Sigmoid colon (tissue), 7 donors: ENCODE measurements around the gene LDB2. TPM values are rescaled to one million over a fixed set of nuclear protein-coding genes. Genes with fewer than 3 reads are reported as not detected.

ENCODE experiments used
- DNase-seq: peaks from one replicate; pipeline ENCODE4 v3.0.0-alpha.2; 2019
- H3K27ac ChIP-seq, 4 donors: fragments of 200-600 bp; sonication (generic); one replicate each; pipeline ENCODE4 v1.5.1; 2016 to 2019; ENCODE audit warnings: mild to moderate bottlenecking in 1 of 4
- H3K27me3 ChIP-seq, 3 donors: fragments of 200-600 bp; sonication (generic); one replicate each; pipeline ENCODE4 v1.5.1; 2019; ENCODE audit warnings: mild to moderate bottlenecking in 1 of 3
- H3K36me3 ChIP-seq, 4 donors: fragments of 200-600 bp; sonication (generic); one replicate each; pipeline ENCODE4 v1.5.1; 2016 to 2019
- H3K4me1 ChIP-seq, 4 donors: fragments of 200-600 bp; sonication (generic); one replicate each; pipeline ENCODE4 v1.5.1; 2017 to 2019
- H3K4me3 ChIP-seq, 4 donors: fragments of 200-600 bp; sonication (generic); one replicate each; pipeline ENCODE4 v1.5.1; 2017 to 2019; ENCODE audit warnings: mild to moderate bottlenecking in 2 of 4, moderate library complexity in 1 of 4
- H3K9me3 ChIP-seq, 4 donors: fragments of 200-600 bp in 3 of 4; sonication (generic) in 3 of 4; one replicate each; pipeline versions ENCODE4 v1.5.1 to v1.6.1; 2013 to 2019
- EP300 ChIP-seq, 4 donors: sonication (generic); formaldehyde crosslinking; IDR thresholded peaks; one replicate each; pipeline ENCODE4 v1.6.1; 2017; ENCODE audit warnings: antibody characterized with exemption in 4 of 4
- POLR2A ChIP-seq, 2 donors: fragments of 450-650 bp; IDR thresholded peaks; one replicate each; pipeline ENCODE4 v1.6.1; 2016; ENCODE audit warnings: antibody characterized with exemption in 2 of 2, mild to moderate bottlenecking in 2 of 2, moderate library complexity in 2 of 2
- POLR2AphosphoS5 ChIP-seq, 4 donors: sonication (generic); formaldehyde crosslinking; IDR thresholded peaks; one replicate each; pipeline ENCODE4 v1.6.1; 2017; ENCODE audit warnings: antibody characterized with exemption in 4 of 4
- WGBS, 2 donors: extraction: QIAGEN DNeasy Blood & Tissue Kit; methylation state at CpG; one replicate each; pipeline ENCODE4 v1.1.7; 2013; 5-methylcytosine and 5-hydroxymethylcytosine counted together
- intact Hi-C: fragments of 100-400 bp; cut with DNase I; formaldehyde crosslinking; loops from one replicate; pipeline ENCODE4 v1.15.1; 2023
- polyA plus RNA-seq, 3 donors: library from polyadenylated mRNA; stranded (reverse); fragments of 200-250 nt; gene quantifications; one replicate each; pipeline ENCODE4 v1.2.3, GENCODE V29; 2013
- total RNA-seq, 4 donors: library from RNA; depleted of rRNA; stranded (reverse); fragments of >200 nt; gene quantifications; one replicate each; pipeline ENCODE4 v1.1.0, GENCODE V29; 2016
- TF ChIP-seq, protein P1 (sequence below), 4 experiments: fragments of 450-650 bp in 3 of 4; fragments of 200-600 bp in 1 of 4; IDR thresholded peaks; one replicate each; pipeline ENCODE4 v1.5.1; 2016 to 2019; ENCODE audit warnings: antibody characterized with exemption in 4 of 4, mild to moderate bottlenecking in 3 of 4, moderate library complexity in 2 of 4
- donor health status: healthy with polysubstance abuse.
- donor health status: Bipolar disorder and iron deficiency.
- donor health status: healthy.

Gene LDB2
- total and polyA plus RNA-seq, 7 donors = 2.1 to 28.5 (median 18.3) TPM

DNA sequence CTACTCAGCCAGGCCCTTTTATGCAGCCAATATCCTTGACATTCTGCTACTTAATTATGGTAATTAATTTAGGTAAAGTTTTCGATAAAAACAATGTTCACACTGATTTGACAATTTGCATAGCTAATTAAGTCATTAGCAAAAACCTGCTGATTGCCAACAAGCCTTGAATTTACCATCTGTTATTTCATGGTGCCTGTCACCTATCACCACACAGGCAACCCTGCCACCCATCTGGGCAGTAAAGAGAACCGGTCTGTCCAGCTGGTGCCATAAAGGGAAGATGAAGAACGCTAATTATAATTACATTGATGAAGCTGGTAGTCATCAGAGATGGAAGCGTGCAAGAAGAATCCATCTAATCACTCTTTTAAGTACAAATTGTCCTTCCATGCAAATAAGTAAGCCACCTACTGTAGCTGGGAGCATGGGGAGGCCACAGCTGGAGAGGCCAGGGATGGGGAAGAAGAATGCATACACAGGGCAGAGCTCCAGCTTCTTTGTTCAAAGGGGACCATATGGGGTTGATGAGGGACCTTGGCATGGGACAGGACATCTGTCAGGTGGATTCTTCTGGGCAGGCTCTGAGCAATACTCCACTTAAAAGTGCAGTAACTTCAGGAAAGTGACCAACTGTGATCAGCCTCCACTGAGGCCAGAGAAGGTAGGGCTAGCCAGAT, 394.9 kb downstream of the LDB2 start:
- Histone ChIP-seq H3K36me3 (no peaks in the 10 kb centered on the region), H3K4me1 (no peaks in the 10 kb centered on the region), H3K27me3 (no peaks in the 10 kb centered on the region), H3K9me3 (peaks cover 0 to 4% (median 1%) of the 10 kb centered on the region in 4 donors), H3K27ac (no peak overlapping the region), H3K4me3 (no peak overlapping the region)
- intact Hi-C loops = no loop called here
- DNase-seq = no peak
- WGBS, 2 donors = 85 to 89% methylated on average over 4 of the region's 4 CpGs
- no peak for TF ChIP-seq EP300 (IDR thresholded peaks at IDR 0.05)
- no peak for TF ChIP-seq POLR2AphosphoS5 (IDR thresholded peaks at IDR 0.05)
- TF ChIP-seq, protein P1, sequence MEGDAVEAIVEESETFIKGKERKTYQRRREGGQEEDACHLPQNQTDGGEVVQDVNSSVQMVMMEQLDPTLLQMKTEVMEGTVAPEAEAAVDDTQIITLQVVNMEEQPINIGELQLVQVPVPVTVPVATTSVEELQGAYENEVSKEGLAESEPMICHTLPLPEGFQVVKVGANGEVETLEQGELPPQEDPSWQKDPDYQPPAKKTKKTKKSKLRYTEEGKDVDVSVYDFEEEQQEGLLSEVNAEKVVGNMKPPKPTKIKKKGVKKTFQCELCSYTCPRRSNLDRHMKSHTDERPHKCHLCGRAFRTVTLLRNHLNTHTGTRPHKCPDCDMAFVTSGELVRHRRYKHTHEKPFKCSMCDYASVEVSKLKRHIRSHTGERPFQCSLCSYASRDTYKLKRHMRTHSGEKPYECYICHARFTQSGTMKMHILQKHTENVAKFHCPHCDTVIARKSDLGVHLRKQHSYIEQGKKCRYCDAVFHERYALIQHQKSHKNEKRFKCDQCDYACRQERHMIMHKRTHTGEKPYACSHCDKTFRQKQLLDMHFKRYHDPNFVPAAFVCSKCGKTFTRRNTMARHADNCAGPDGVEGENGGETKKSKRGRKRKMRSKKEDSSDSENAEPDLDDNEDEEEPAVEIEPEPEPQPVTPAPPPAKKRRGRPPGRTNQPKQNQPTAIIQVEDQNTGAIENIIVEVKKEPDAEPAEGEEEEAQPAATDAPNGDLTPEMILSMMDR (IDR thresholded peaks at IDR 0.05) = no peak
- no peak for TF ChIP-seq POLR2A (IDR thresholded peaks at IDR 0.05)

DNA sequence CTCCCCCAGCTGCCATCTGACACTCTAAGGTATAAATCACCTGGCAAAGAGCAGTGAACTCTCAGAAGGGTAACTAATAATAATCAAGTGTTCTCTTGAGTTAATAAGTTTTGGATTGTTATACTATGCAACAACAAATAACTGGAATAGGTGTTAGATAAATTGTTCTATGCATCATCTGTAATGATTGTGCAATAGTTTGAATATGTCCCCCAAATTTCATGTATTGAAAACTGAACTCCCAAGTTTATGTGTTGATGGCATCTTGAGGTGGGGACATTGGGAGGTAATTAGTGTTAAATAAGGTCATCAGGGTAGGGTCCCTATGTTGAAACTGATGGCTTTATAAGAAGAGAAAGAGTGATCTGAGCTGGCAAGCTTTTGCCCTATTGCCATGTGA, 399.5 kb downstream of the LDB2 start:
- DNase-seq = no peak
- intact Hi-C loops = no loop called here
- Histone ChIP-seq H3K4me1 (no peaks in the 10 kb centered on the region), H3K36me3 (no peaks in the 10 kb centered on the region), H3K27ac (no peak overlapping the region), H3K27me3 (no peaks in the 10 kb centered on the region), H3K4me3 (no peak overlapping the region), H3K9me3 (peaks cover 0 to 4% (median 1%) of the 10 kb centered on the region in 4 donors)
- no peak for TF ChIP-seq POLR2AphosphoS5 (IDR thresholded peaks at IDR 0.05)
- TF ChIP-seq, protein P1 (IDR thresholded peaks at IDR 0.05) = no peak
- no peak for TF ChIP-seq EP300 (IDR thresholded peaks at IDR 0.05)
- no peak for TF ChIP-seq POLR2A (IDR thresholded peaks at IDR 0.05)

DNA sequence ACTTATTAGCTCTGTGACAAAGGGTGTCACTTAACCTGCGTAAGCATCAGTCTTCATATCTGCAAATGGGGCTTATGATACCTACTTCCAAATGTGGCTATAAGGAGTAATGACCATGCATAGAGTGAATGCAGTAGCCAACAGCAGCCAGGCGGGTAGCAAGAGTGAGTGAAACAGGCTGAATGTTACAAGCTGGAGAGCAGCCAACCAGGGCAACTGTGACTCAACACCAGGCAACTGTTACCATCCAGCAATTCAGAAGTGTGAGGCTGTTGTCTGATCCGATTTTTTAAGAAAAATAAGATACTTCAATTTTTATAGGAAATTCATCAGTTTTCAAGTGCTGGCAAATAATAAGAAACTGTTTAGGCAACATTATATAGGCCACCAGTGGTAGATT, 401.9 kb downstream of the LDB2 start:
- no peak for DNase-seq
- no peaks in the 10 kb centered on the region for H3K4me1 ChIP-seq
- peaks cover 0 to 4% (median 1%) of the 10 kb centered on the region in 4 donors for H3K9me3 ChIP-seq
- WGBS, 2 donors = 72 to 86% methylated on average over 3 of the region's 3 CpGs
- no peaks in the 10 kb centered on the region for H3K27me3 ChIP-seq
- H3K4me3 ChIP-seq = no peak overlapping the region
- TF ChIP-seq EP300 (IDR thresholded peaks at IDR 0.05) = no peak
- TF ChIP-seq POLR2AphosphoS5 (IDR thresholded peaks at IDR 0.05) = no peak
- no peak for TF ChIP-seq POLR2A (IDR thresholded peaks at IDR 0.05)
- TF ChIP-seq, protein P1 (IDR thresholded peaks at IDR 0.05) = no peak
- no peak overlapping the region for H3K27ac ChIP-seq
- no peaks in the 10 kb centered on the region for H3K36me3 ChIP-seq
- intact Hi-C loops = no loop called here

DNA sequence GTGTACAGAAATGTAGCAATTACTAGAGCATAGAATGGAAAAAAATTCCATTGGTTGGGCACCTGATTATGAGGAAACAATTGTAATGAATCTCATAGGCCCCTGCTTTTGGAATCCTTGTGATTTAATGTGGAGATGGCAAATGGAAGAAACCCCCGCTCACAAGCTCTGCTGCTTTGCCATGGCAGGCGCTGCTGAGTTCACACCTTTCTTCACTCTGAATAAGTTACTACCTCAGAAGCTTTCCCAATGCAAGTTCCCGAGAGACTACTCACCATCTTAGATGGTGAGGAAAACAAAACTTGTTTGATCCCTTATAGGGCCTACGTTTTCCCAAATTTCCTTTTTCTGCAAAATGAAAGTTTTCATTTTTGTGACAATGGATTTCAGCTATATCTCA, 405.6 kb downstream of the LDB2 start:
- Histone ChIP-seq H3K27ac (no peak overlapping the region), H3K27me3 (no peaks in the 10 kb centered on the region), H3K9me3 (no peaks in the 10 kb centered on the region), H3K4me1 (no peaks in the 10 kb centered on the region), H3K36me3 (no peaks in the 10 kb centered on the region), H3K4me3 (no peak overlapping the region)
- no peak for DNase-seq
- no peak for TF ChIP-seq EP300 (IDR thresholded peaks at IDR 0.05)
- TF ChIP-seq POLR2AphosphoS5 (IDR thresholded peaks at IDR 0.05) = no peak
- TF ChIP-seq POLR2A (IDR thresholded peaks at IDR 0.05) = no peak
- TF ChIP-seq, protein P1 (IDR thresholded peaks at IDR 0.05) = no peak
- WGBS, 2 donors = 78 to 83% methylated on average over 4 of the region's 4 CpGs
- intact Hi-C loops = no loop called here

DNA sequence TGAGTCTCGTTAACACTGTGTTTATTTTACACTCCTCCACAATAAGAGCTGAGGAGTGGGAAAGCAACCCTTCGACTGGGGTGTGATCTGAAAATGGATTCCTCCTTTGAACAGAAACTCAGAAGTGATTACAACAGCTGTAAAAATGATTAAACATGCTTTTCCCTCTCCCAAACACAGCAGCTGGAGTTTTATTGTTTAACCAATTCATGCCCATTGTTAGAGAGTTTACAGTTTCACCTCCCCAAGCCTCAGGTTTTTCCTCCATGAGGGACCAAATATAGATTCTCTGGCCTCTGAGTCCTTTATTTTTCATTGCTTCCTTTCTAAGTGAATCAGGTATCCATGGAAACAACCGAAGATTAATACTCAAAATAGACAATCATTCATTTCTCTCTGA, 409.2 kb downstream of the LDB2 start:
- no peaks in the 10 kb centered on the region for H3K9me3 ChIP-seq
- WGBS, 2 donors = 27 to 48% methylated on average over 3 of the region's 3 CpGs
- no peak for TF ChIP-seq POLR2A (IDR thresholded peaks at IDR 0.05)
- TF ChIP-seq EP300 (IDR thresholded peaks at IDR 0.05) = no peak
- no peak for TF ChIP-seq POLR2AphosphoS5 (IDR thresholded peaks at IDR 0.05)
- TF ChIP-seq, protein P1 (IDR thresholded peaks at IDR 0.05) = no peak

More for the DNA sequence above, 409.2 kb downstream of the LDB2 start:
- no peaks in the 10 kb centered on the region for H3K36me3 ChIP-seq
- intact Hi-C loops = no loop called here
- no peaks in the 10 kb centered on the region for H3K27me3 ChIP-seq
- DNase-seq = no peak
- no peak overlapping the region for H3K4me3 ChIP-seq
- no peak overlapping the region for H3K27ac ChIP-seq
- H3K4me1 ChIP-seq = no peaks in the 10 kb centered on the region
